A673 (cell line): Measurements from ENCODE around the gene ESR1. TPM values are rescaled to one million over a fixed set of nuclear protein-coding genes. Genes with fewer than 3 reads are reported as not detected.
"Not testable (repeated sequence)": the region's sequence is repeated elsewhere in the genome, so short reads cannot be mapped to it uniquely, and the experiment has no call there.

Source experiments
- BruUV-seq: library from RNA; stranded (reverse); fragments of 400-500 nt; replicated peaks from 2 replicates; lab custom pipeline; 2021; lab: Mats Ljungman, UMichigan
- CTCF ChIA-PET: fragments of 300-600 bp; sonication (Branson Sonifier 250); formaldehyde crosslinking; loops from one replicate; lab custom pipeline; 2022; ENCODE audit warnings: antibody characterized with exemption; lab: Charles Lee
- POLR2A ChIA-PET: fragments of 300-600 bp; sonication (Branson Sonifier 250); formaldehyde crosslinking; loops from one replicate; lab custom pipeline; 2022; ENCODE audit warnings: antibody characterized with exemption; ENCODE audit not compliant: low non-redundant PET; lab: Charles Lee
- DNase-seq: peaks from one replicate; pipeline ENCODE4 v3.0.0-alpha.2; 2015; ENCODE audit warnings: low spot score
- H3K27ac ChIP-seq: fragments of 200-600 bp; sonication (generic); 2 replicates; pipeline ENCODE4 v1.5.1; 2016; ENCODE audit warnings: mixed run types, low read depth, mild to moderate bottlenecking, mixed read lengths, antibody characterized with exemption, low read length; ENCODE audit not compliant: poor library complexity, severe bottlenecking
- H3K27me3 ChIP-seq: fragments of 200-600 bp; sonication (generic); replicated peaks from 2 replicates; pipeline ENCODE4 v1.6.1; 2017; ENCODE audit warnings: mixed run types, low read depth, mild to moderate bottlenecking, mixed read lengths, antibody characterized with exemption, low read length; ENCODE audit not compliant: insufficient read depth, poor library complexity
- H3K36me3 ChIP-seq: fragments of 200-600 bp; sonication (generic); 2 replicates; pipeline ENCODE4 v1.6.1; 2016; ENCODE audit warnings: mixed run types, mild to moderate bottlenecking, mixed read lengths, antibody characterized with exemption, low read length; ENCODE audit not compliant: insufficient read depth, poor library complexity, severe bottlenecking
- H3K4me1 ChIP-seq: fragments of 200-600 bp; sonication (generic); 2 replicates; pipeline ENCODE4 v1.6.1; 2017; ENCODE audit warnings: mixed run types, mild to moderate bottlenecking, mixed read lengths, antibody characterized with exemption, low read length; ENCODE audit not compliant: insufficient read depth, poor library complexity, severe bottlenecking
- H3K4me3 ChIP-seq: fragments of 200-600 bp; sonication (generic); 2 replicates; pipeline ENCODE4 v1.5.1; 2016; ENCODE audit warnings: low read depth, mixed run types, mild to moderate bottlenecking, mixed read lengths, low read length; ENCODE audit not compliant: poor library complexity, severe bottlenecking
- H3K9me3 ChIP-seq: fragments of 200-600 bp; sonication (generic); 2 replicates; pipeline ENCODE4 v1.6.1; 2016; ENCODE audit warnings: mixed run types, low read depth, mild to moderate bottlenecking, mixed read lengths, antibody characterized with exemption, low read length; ENCODE audit not compliant: poor library complexity, severe bottlenecking
- CTCF ChIP-seq: fragments of 300-800, 200-600 bp; sonication (generic); conservative IDR thresholded peaks from 2 replicates; pipeline ENCODE4 v1.5.1; 2017; ENCODE audit warnings: low read depth, mild to moderate bottlenecking, antibody characterized with exemption, low read length, moderate library complexity, mixed read lengths
- EZH2 ChIP-seq: fragments of 200-600 bp; sonication (generic); IDR thresholded peaks from 2 replicates; pipeline ENCODE4 v1.6.1; 2017; ENCODE audit warnings: borderline replicate concordance, low read depth, mild to moderate bottlenecking, mixed read lengths, antibody characterized with exemption, low read length; ENCODE audit not compliant: poor library complexity, severe bottlenecking
- intact Hi-C: fragments of 100-400 bp; cut with micrococcal nuclease; formaldehyde crosslinking; loops from one replicate; pipeline ENCODE4 v1.10.0; 2022; ENCODE audit not compliant: unreplicated experiment
- total RNA-seq: library from RNA; stranded (reverse); gene quantifications from 2 replicates; pipeline ENCODE4 v1.2.3, GENCODE V29; 2021

ESR1 gene
- total RNA-seq, 1 experiment from 2014 or later: not detected

- Histone ChIP-seq H3K27ac (no peak overlapping the region), H3K36me3 (no peaks in the 10 kb centered on the region), H3K4me3 (no peak overlapping the region), H3K27me3 (no peaks in the 10 kb centered on the region), H3K4me1 (no peaks in the 10 kb centered on the region), H3K9me3 (no peaks in the 10 kb centered on the region)
- DNase-seq: no peak
- no TSS peak for BruUV-seq
- TF ChIP-seq CTCF (no peak), EZH2 (no peak)
- ChIA-PET CTCF (no interaction called here), POLR2A (no interaction called here)
- intact Hi-C loops: no loop called here
These were observed 216.1 kb downstream of the ESR1 start for GRCh38 chr6:152023613-152024012.

- H3K9me3 ChIP-seq: no peaks in the 10 kb centered on the region
- no peaks in the 10 kb centered on the region for H3K36me3 ChIP-seq
- H3K4me1 ChIP-seq: no peaks in the 10 kb centered on the region
- no peak overlapping the region for H3K27ac ChIP-seq
- intact Hi-C loops: no loop called here
- H3K27me3 ChIP-seq: no peaks in the 10 kb centered on the region
- no peak for DNase-seq
- no peak overlapping the region for H3K4me3 ChIP-seq
- no peak for TF ChIP-seq CTCF
- no peak for TF ChIP-seq EZH2
- no TSS peak for BruUV-seq
- ChIA-PET POLR2A (no interaction called here), CTCF (no interaction called here)
These were observed 218.8 kb downstream of the ESR1 start for GRCh38 chr6:152026291-152026690.

- H3K9me3 ChIP-seq, CTCF ChIA-PET, H3K36me3 ChIP-seq, POLR2A ChIA-PET, BruUV-seq, H3K27me3 ChIP-seq, H3K4me1 ChIP-seq, DNase-seq, intact Hi-C loops, H3K4me3 ChIP-seq, H3K27ac ChIP-seq: not testable (repeated sequence)
These were observed 219.3 kb downstream of the ESR1 start for GRCh38 chr6:152026744-152027143.

- intact Hi-C loops, H3K4me1 ChIP-seq, BruUV-seq, CTCF ChIA-PET, POLR2A ChIA-PET, H3K27me3 ChIP-seq, H3K9me3 ChIP-seq, H3K27ac ChIP-seq, DNase-seq, H3K4me3 ChIP-seq, H3K36me3 ChIP-seq: not testable (repeated sequence)
These were observed 226.3 kb downstream of the ESR1 start for GRCh38 chr6:152033765-152034164.
